SU-DHL-6 (cell line): Measurements from ENCODE around the gene EMID1.

ENCODE experiments used
- H2AFZ ChIP-seq: fragments of 200-600 bp; sonication (generic); 2 replicates; pipeline ENCODE4 v1.6.1; 2014; ENCODE audit warnings: low read depth, mild to moderate bottlenecking, moderate library complexity, mixed read lengths, antibody characterized with exemption, low read length; ENCODE audit not compliant: severe bottlenecking
- H3F3A ChIP-seq: fragments of 200-600 bp; shearing (Covaris generic); 2 replicates; pipeline ENCODE4 v1.6.0; 2016; ENCODE audit warnings: antibody characterized with exemption, mild to moderate bottlenecking; ENCODE audit not compliant: insufficient read depth
- H3K27ac ChIP-seq: fragments of 200-600 bp; sonication (generic); 2 replicates; pipeline ENCODE4 v1.5.1; 2016; ENCODE audit warnings: low read depth, mild to moderate bottlenecking, low read length, moderate library complexity, mixed read lengths
- H3K27me3 ChIP-seq: fragments of 200-600 bp; sonication (generic), shearing (Covaris generic); 2 replicates; pipeline ENCODE4 v1.6.0; 2014; ENCODE audit warnings: mild to moderate bottlenecking, low read length
- H3K36me3 ChIP-seq: fragments of 200-600 bp; sonication (generic); 2 replicates; pipeline ENCODE4 v1.6.1; 2014; ENCODE audit warnings: mild to moderate bottlenecking, low read length, mixed read lengths
- H3K4me2 ChIP-seq: fragments of 300-600, 200-600 bp; shearing (Covaris generic), sonication (generic); 2 replicates; pipeline ENCODE4 v1.6.0; 2014; ENCODE audit warnings: low read length, low read depth, mild to moderate bottlenecking; ENCODE audit not compliant: poor library complexity, severe bottlenecking
- H3K4me3 ChIP-seq: fragments of 200-600 bp; sonication (generic); 2 replicates; pipeline ENCODE4 v1.5.1; 2014; ENCODE audit warnings: antibody characterized with exemption, low read length, mild to moderate bottlenecking, mixed read lengths; ENCODE audit not compliant: insufficient read depth, poor library complexity, severe bottlenecking
- H3K79me2 ChIP-seq: fragments of 200-600 bp; sonication (generic); 2 replicates; pipeline ENCODE4 v1.6.1; 2014; ENCODE audit warnings: mild to moderate bottlenecking, low read length, moderate library complexity; ENCODE audit not compliant: insufficient read depth
- H3K9ac ChIP-seq: fragments of 200-600 bp; sonication (generic); 2 replicates; pipeline ENCODE4 v1.7.0; 2014; ENCODE audit warnings: mild to moderate bottlenecking, low read length
- H3K9me2 ChIP-seq: fragments of 200-600 bp; sonication (generic); replicated peaks from 2 replicates; pipeline ENCODE4 v1.6.1; 2014; ENCODE audit warnings: low read length; ENCODE audit not compliant: insufficient read depth
- H3K9me3 ChIP-seq: fragments of 200-600 bp; sonication (generic); 2 replicates; pipeline ENCODE4 v1.6.1; 2014; ENCODE audit warnings: low read length, mixed read lengths; ENCODE audit not compliant: insufficient read depth
- H4K20me1 ChIP-seq: fragments of 200-600 bp; sonication (generic); 2 replicates; pipeline ENCODE4 v1.6.1; 2014; ENCODE audit warnings: low read depth, mild to moderate bottlenecking, antibody characterized with exemption, low read length, moderate library complexity, mixed read lengths
- CTCF ChIP-seq: fragments of 200-600 bp; sonication (generic); IDR thresholded peaks from one replicate; pipeline ENCODE4 v1.5.1; 2017; ENCODE audit warnings: antibody characterized with exemption, mild to moderate bottlenecking, low read length, moderate library complexity; ENCODE audit not compliant: insufficient read depth, poor library complexity, severe bottlenecking
- EZH2phosphoT487 ChIP-seq: fragments of 200-600 bp; sonication (generic), shearing (Covaris generic); conservative IDR thresholded peaks from 2 replicates; pipeline ENCODE4 v1.6.1; 2018; ENCODE audit warnings: mild to moderate bottlenecking, antibody characterized with exemption, low read length, moderate library complexity, mixed read lengths

Gene EMID1

GRCh38 chr22:29255064-29255621 is 49.4 kb downstream of the EMID1 start:
- Histone ChIP-seq H3K9me3 (no peaks in the 10 kb centered on the region), H3K27ac (no peak overlapping the region), H4K20me1 (no peaks in the 10 kb centered on the region), H2AFZ (no peak overlapping the region), H3K36me3 (no peaks in the 10 kb centered on the region), H3K9ac (no peak overlapping the region), H3K27me3 (no peaks in the 10 kb centered on the region), H3K79me2 (no peaks in the 10 kb centered on the region), H3K4me2 (no peak overlapping the region), H3K4me3 (no peak overlapping the region), H3K9me2 (no peaks in the 10 kb centered on the region), H3F3A (no peaks in the 10 kb centered on the region)
- TF ChIP-seq EZH2phosphoT487 (no peak), CTCF (no peak)

GRCh38 chr22:29256606-29257325 is 51.1 kb downstream of the EMID1 start:
- H2AFZ ChIP-seq, result no peak overlapping the region
- no peak overlapping the region for H3K4me2 ChIP-seq
- no peaks in the 10 kb centered on the region for H3K36me3 ChIP-seq
- H4K20me1 ChIP-seq, result no peaks in the 10 kb centered on the region
- H3K9ac ChIP-seq, result no peak overlapping the region
- no peaks in the 10 kb centered on the region for H3F3A ChIP-seq
- H3K9me2 ChIP-seq, result no peaks in the 10 kb centered on the region
- H3K27ac ChIP-seq, result no peak overlapping the region
- no peaks in the 10 kb centered on the region for H3K79me2 ChIP-seq
- H3K9me3 ChIP-seq, result no peaks in the 10 kb centered on the region
- no peak overlapping the region for H3K4me3 ChIP-seq
- TF ChIP-seq CTCF (no peak), EZH2phosphoT487 (no peak)
- no peaks in the 10 kb centered on the region for H3K27me3 ChIP-seq

GRCh38 chr22:29257751-29258181 is 52.1 kb downstream of the EMID1 start:
- Histone ChIP-seq H3F3A (no peaks in the 10 kb centered on the region), H3K27me3 (no peaks in the 10 kb centered on the region)
- TF ChIP-seq EZH2phosphoT487 (no peak), CTCF (no peak)

More at GRCh38 chr22:29257751-29258181, 52.1 kb downstream of the EMID1 start:
- H2AFZ ChIP-seq, result no peak overlapping the region
- H3K36me3 ChIP-seq, result no peaks in the 10 kb centered on the region
- no peaks in the 10 kb centered on the region for H3K9me3 ChIP-seq
- no peak overlapping the region for H3K9ac ChIP-seq
- no peaks in the 10 kb centered on the region for H3K79me2 ChIP-seq
- no peak overlapping the region for H3K4me3 ChIP-seq
- no peaks in the 10 kb centered on the region for H3K9me2 ChIP-seq
- H4K20me1 ChIP-seq, result no peaks in the 10 kb centered on the region
- no peak overlapping the region for H3K4me2 ChIP-seq
- no peak overlapping the region for H3K27ac ChIP-seq
